Colonic mucosa (tissue), 4 donors: Measurements from ENCODE around the gene ZFPM1. TPM values are rescaled to one million over a fixed set of nuclear protein-coding genes. Genes with fewer than 3 reads are reported as not detected.

Experiments
- DNase-seq: peaks from one replicate; pipeline ENCODE4 v3.0.0-alpha.2; 2020
- H3K27ac ChIP-seq: fragments of 200-600 bp; one replicate; pipeline ENCODE4 v1.8.0; 2021
- H3K27me3 ChIP-seq: fragments of 200-600 bp; one replicate; pipeline ENCODE4 v1.8.0; 2021
- H3K36me3 ChIP-seq: fragments of 200-600 bp; one replicate; pipeline ENCODE4 v1.8.0; 2021
- H3K4me1 ChIP-seq: fragments of 200-600 bp; one replicate; pipeline ENCODE4 v1.8.0; 2021; ENCODE audit warnings: mild to moderate bottlenecking
- H3K4me3 ChIP-seq: fragments of 200-600 bp; one replicate; pipeline ENCODE4 v1.8.0; 2021
- H3K9ac ChIP-seq, 2 donors: one replicate each; pipeline ENCODE4 v1.7.0; 2013; ENCODE audit warnings: control low read depth in 2 of 2, low read depth in 2 of 2, low read length in 2 of 2
- H3K9me3 ChIP-seq: fragments of 200-600 bp; one replicate; pipeline ENCODE4 v1.8.0; 2021
- intact Hi-C: fragments of 100-400 bp; cut with DNase I; formaldehyde crosslinking; loops from one replicate; pipeline ENCODE4 v1.14.1; 2022
- total RNA-seq, 2 donors: library from RNA; stranded (reverse); fragmentation: NEBNext Ultra II Directional in 1 of 2; extraction: Animal tissue kit (Norgen Biotek cat#: 25700) in 1 of 2; gene quantifications; one replicate each; pipeline ENCODE4 v1.2.1, GENCODE V29; 2021
- TF ChIP-seq, protein P1 (sequence below): fragments of 200-600 bp; IDR thresholded peaks from one replicate; pipeline ENCODE4 v1.8.0; 2022; ENCODE audit warnings: antibody characterized with exemption, mild to moderate bottlenecking
- donor health status: healthy.
- donor health status: DM: no; HTN: no; CAD: no.
- donor health status: DM: no; HTN: no; CAD: no.

The ZFPM1 gene
- total RNA-seq, 2 donors from 2014 or later, result 6.6 to 12.5 TPM

DNA sequence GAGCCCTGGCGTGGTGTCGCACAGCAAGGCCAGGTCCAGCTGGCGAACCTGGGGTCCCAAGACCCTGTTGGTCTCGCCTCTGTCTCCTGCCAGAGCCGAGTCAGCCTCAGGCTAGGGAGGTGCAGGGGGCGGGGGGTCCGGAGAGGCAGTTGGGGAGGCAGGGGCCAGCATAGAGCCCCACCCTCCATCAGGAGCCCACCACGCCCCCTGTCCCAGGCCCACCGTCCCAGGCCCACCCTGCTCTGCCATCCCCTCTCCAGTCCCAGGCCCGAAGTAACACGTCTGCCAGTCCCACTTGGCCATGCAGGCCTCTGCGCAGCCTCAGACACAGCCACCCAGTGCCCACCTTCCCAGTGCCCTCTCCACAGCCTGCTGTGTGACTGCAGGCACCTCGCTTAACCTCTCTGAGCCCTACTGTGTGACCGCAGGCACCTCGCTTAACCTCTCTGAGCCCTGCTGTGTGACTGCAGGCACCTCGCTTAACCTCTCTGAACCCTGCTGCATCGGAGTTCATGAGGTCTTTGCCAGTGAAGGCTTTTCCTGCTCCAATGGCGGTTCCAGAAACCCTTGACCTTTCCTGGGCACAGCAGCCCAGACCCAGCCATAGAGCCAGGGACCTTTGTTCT lies 41.0 kb upstream of the ZFPM1 start:
- H3K4me1 ChIP-seq, result no peaks in the 10 kb centered on the region
- no peak overlapping the region for H3K4me3 ChIP-seq
- TF ChIP-seq, protein P1, sequence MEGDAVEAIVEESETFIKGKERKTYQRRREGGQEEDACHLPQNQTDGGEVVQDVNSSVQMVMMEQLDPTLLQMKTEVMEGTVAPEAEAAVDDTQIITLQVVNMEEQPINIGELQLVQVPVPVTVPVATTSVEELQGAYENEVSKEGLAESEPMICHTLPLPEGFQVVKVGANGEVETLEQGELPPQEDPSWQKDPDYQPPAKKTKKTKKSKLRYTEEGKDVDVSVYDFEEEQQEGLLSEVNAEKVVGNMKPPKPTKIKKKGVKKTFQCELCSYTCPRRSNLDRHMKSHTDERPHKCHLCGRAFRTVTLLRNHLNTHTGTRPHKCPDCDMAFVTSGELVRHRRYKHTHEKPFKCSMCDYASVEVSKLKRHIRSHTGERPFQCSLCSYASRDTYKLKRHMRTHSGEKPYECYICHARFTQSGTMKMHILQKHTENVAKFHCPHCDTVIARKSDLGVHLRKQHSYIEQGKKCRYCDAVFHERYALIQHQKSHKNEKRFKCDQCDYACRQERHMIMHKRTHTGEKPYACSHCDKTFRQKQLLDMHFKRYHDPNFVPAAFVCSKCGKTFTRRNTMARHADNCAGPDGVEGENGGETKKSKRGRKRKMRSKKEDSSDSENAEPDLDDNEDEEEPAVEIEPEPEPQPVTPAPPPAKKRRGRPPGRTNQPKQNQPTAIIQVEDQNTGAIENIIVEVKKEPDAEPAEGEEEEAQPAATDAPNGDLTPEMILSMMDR, result no peak
- H3K9me3 ChIP-seq, result no peaks in the 10 kb centered on the region
- DNase-seq, result no peak
- no peak overlapping the region for H3K27ac ChIP-seq
- H3K9ac ChIP-seq, result no peak overlapping the region
- no peaks in the 10 kb centered on the region for H3K36me3 ChIP-seq
- intact Hi-C loops, result no loop called here
- no peaks in the 10 kb centered on the region for H3K27me3 ChIP-seq

DNA sequence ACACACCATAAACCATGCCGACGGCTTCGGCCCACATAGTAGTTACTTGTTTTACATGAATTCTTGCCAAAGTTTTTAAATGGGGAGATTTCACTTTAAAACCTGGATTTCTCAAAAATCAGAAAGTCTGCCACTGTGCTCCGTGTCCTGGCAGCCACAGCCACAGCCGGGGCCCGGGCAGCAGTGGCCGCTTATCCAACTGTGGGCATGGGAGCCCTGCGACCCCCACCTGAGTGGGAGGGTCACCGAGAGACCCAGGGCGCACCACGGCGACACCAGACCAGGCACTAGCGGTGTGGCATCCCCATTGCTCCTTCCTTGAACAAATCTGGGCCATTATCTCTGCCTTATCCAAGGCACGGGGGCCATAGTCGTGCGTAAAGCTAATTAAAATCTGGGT lies 40.3 kb upstream of the ZFPM1 start:
- no peaks in the 10 kb centered on the region for H3K4me1 ChIP-seq
- H3K36me3 ChIP-seq, result no peaks in the 10 kb centered on the region
- no peak overlapping the region for H3K27ac ChIP-seq
- no peaks in the 10 kb centered on the region for H3K9me3 ChIP-seq
- TF ChIP-seq, protein P1, result no peak
- no peak overlapping the region for H3K9ac ChIP-seq
- H3K27me3 ChIP-seq, result no peaks in the 10 kb centered on the region
- intact Hi-C loops, result no loop called here
- no peak overlapping the region for H3K4me3 ChIP-seq
- no peak for DNase-seq

DNA sequence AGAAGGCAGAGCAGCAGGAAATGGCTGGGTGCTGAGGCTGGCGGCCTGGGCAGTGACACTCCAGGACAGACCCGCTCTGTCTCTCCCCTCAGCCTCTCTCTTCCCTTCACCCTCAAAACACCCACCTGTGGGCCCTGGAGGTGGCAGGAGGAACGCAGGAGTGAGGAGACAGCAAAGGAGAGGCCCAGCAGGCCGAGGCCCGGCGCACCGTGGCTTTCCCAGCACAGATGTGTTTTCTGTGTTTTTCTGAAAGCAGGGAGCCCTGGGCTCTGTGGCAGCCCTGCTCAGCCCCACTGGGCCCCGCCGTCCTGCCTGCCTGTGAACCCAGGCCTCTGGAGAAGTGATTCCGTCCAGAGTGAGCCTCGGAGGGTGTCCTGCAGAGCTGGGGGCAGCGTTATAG lies 39.8 kb upstream of the ZFPM1 start:
- no peak for DNase-seq
- intact Hi-C loops, result no loop called here
- no peak overlapping the region for H3K4me3 ChIP-seq

DNA sequence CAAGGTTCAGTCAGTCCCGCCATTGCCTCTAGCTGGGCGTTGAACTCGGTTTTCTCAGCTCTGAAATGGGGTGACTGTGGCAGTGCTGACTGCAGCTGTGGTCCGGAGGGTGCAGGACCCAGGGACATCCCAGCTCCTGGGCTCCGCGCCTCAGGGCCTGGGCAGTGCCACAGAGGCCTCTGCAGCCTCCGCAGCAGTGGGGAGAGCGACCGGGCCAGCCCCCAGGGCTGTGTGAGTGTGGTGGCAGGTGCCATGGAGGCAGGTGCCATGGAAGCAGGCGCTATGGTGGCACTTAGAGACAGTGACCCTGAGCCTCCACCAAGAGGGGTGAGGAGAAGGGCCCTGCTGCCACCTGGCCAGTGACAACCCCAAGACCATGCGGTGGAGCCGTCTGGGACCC lies 39.4 kb upstream of the ZFPM1 start:
- Histone ChIP-seq H3K4me3 (no peak overlapping the region), H3K9me3 (no peaks in the 10 kb centered on the region), H3K36me3 (no peaks in the 10 kb centered on the region), H3K27ac (no peak overlapping the region), H3K27me3 (no peaks in the 10 kb centered on the region), H3K9ac (no peak overlapping the region), H3K4me1 (no peaks in the 10 kb centered on the region)
- intact Hi-C loops, result no loop called here
- no peak for DNase-seq
- TF ChIP-seq, protein P1, result no peak

More for the DNA sequence above, 39.8 kb upstream of the ZFPM1 start:
- no peaks in the 10 kb centered on the region for H3K27me3 ChIP-seq
- H3K9me3 ChIP-seq, result no peaks in the 10 kb centered on the region
- TF ChIP-seq, protein P1, result no peak
- no peaks in the 10 kb centered on the region for H3K4me1 ChIP-seq
- no peak overlapping the region for H3K27ac ChIP-seq
- no peaks in the 10 kb centered on the region for H3K36me3 ChIP-seq
- no peak overlapping the region for H3K9ac ChIP-seq

DNA sequence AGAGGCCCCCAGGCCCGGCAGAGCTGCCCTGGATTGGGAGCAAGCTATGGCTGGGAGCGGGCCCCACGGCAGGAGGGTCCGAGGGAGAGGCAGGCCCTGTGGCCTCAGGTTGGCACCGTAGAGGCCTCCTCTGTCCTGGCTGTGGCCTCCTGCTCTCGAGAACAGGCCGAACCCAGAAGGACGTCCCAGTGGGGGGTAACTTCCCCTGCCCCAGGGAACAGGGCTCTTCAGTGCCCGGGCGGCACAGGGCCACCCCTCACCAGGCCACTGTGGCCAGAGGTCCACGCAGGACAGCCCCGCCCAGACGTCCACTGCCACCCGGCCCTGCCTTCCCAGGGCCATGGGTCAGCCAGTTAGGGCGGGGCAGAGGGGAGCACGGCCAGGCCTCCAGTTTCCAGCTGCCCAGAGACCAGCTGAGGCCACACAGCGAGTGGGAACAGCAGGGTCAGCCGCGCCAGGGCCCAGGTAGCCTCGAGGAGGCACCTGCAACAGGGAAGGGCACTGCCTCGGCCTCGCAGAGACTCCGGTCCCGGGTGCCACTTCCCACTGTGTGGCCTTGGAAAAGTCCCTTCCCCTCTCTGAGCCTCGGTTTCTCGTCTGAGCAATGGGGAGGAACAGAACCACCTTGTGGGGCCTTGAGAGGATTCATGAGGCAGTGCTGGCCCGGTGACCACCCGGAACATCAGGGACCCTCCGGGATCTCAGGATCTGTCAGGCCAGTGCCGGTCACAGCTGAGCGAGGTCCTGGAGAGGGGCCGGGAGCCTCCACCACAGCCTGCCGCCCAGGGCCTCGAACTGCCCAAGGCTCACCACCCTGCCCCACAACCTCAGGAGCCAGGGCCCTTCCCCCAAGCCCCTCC lies 38.3 kb upstream of the ZFPM1 start:
- H3K9ac ChIP-seq, result no peak overlapping the region
- TF ChIP-seq, protein P1, result no peak
- intact Hi-C loops, result no loop called here
- no peaks in the 10 kb centered on the region for H3K9me3 ChIP-seq
- no peak overlapping the region for H3K4me3 ChIP-seq
- no peaks in the 10 kb centered on the region for H3K4me1 ChIP-seq
- H3K27me3 ChIP-seq, result no peaks in the 10 kb centered on the region
- H3K36me3 ChIP-seq, result no peaks in the 10 kb centered on the region
- H3K27ac ChIP-seq, result no peak overlapping the region
- DNase-seq, result no peak
